ENCODE data around the gene TEX53. TPM values are rescaled to one million over a fixed set of nuclear protein-coding genes. Genes with fewer than 3 reads are reported as not detected.

The TEX53 gene
- total and polyA plus RNA-seq, 12 donors: not detected

DNA sequence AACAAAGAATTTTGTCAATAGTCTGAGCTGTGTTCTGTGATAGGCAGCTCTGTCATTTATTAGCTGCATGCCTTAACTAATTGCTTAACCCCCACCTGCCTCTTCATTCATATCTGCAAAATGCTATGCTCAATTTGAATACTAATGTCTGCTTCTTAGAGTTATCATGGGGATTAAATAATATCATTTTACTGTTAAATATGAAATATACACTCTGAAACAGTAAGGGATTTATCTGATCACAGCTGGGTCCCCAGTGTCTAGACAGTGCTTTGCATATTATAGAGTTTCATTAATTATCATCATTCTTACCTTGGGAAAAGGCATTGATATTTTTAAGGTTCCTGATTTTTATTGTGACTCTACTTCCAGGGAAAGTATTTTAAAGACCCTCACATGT, 12.4 kb upstream of the TEX53 start:
- Histone ChIP-seq H3K27ac (no peak overlapping the region), H3K4me1 (no peaks in the 10 kb centered on the region), H3K4me3 (no peak overlapping the region), H3K27me3 (peaks cover 0 to 15% (median 5%) of the 10 kb centered on the region in 7 donors), H3K36me3 (no peaks in the 10 kb centered on the region), H3K9me3 (peaks cover 0 to 5% (median 0%) of the 10 kb centered on the region in 11 donors)
- TF ChIP-seq, protein P1, sequence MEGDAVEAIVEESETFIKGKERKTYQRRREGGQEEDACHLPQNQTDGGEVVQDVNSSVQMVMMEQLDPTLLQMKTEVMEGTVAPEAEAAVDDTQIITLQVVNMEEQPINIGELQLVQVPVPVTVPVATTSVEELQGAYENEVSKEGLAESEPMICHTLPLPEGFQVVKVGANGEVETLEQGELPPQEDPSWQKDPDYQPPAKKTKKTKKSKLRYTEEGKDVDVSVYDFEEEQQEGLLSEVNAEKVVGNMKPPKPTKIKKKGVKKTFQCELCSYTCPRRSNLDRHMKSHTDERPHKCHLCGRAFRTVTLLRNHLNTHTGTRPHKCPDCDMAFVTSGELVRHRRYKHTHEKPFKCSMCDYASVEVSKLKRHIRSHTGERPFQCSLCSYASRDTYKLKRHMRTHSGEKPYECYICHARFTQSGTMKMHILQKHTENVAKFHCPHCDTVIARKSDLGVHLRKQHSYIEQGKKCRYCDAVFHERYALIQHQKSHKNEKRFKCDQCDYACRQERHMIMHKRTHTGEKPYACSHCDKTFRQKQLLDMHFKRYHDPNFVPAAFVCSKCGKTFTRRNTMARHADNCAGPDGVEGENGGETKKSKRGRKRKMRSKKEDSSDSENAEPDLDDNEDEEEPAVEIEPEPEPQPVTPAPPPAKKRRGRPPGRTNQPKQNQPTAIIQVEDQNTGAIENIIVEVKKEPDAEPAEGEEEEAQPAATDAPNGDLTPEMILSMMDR (IDR thresholded peaks at IDR 0.05): no peak
- ATAC-seq: no peak
- intact Hi-C loops (cut with DNase I): loop anchor here in 4 of 10 donors (5.0 to 10.0 kb wide), 4 partner anchors 235 to 855 kb away; no protein-coding TSS in a partner anchor
- DNase-seq: no peak

DNA sequence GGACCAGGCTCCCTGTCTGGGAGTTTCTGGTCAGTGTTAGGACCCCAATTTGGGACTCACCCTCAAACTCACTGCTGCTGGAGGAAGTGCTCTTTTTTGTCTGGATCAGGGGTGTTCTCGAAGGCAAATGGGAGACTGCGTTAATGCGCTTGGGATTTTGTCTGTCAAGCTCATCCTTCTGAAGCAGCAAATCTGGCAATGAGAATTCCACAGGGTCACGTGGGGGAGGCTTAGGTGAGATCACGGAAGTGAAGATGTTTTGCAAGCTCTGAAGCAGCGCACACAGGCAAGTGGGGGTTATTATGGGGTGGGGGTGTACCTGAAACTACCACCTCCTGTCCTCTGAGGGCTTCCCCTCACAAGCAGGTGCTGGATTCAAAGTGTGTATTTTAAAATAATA, 10.5 kb upstream of the TEX53 start:
- ATAC-seq: no peak
- DNase-seq: no peak
- Histone ChIP-seq H3K4me1 (no peaks in the 10 kb centered on the region), H3K27ac (no peak overlapping the region), H3K4me3 (no peak overlapping the region), H3K27me3 (peaks cover 0 to 31% (median 14%) of the 10 kb centered on the region in 7 donors), H3K36me3 (no peaks in the 10 kb centered on the region), H3K9me3 (peaks cover 0 to 5% (median 0%) of the 10 kb centered on the region in 11 donors)
- intact Hi-C loops (cut with DNase I): loop anchor here in 2 of 10 donors (5.0 to 10.0 kb wide), 2 partner anchors 347 to 854 kb away; no protein-coding TSS in a partner anchor
- TF ChIP-seq, protein P1 (IDR thresholded peaks at IDR 0.05): no peak
- 57 to 58% methylated on average over 6 of the region's 6 CpGs for WGBS, 2 donors

DNA sequence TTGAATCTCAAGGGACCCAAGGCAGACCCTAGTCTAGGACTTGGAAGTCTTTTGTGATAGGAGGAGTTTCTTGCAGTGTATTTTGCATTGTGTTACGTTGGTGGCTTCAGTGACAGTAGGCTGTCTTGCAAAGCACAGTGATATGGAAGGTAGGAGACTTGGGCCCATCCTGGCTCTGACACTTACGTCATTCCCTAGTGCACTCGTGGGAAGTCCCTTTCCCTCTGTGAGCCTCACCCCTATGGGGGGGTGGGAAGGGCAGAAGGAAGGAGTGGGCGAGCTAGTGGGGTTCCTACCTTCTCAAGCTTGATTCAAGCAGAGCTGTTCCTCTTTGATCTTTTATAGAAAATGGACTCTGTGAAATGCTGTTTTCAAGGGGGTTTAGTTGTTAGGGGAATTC, 9.2 kb upstream of the TEX53 start:
- TF ChIP-seq, protein P1 (IDR thresholded peaks at IDR 0.05): no peak
- Histone ChIP-seq H3K9me3 (peaks cover 0 to 5% (median 0%) of the 10 kb centered on the region in 11 donors), H3K36me3 (no peaks in the 10 kb centered on the region), H3K4me1 (no peaks in the 10 kb centered on the region), H3K27ac (no peak overlapping the region), H3K27me3 (peaks cover 0 to 44% (median 23%) of the 10 kb centered on the region in 7 donors), H3K4me3 (no peak overlapping the region)
- DNase-seq: no peak
- 41 to 48% methylated on average over 4 of the region's 4 CpGs for WGBS, 2 donors
- no peak for ATAC-seq
- intact Hi-C loops (cut with DNase I): loop anchor here in 2 of 10 donors (5.0 to 10.0 kb wide), 2 partner anchors 348 to 855 kb away; no protein-coding TSS in a partner anchor

DNA sequence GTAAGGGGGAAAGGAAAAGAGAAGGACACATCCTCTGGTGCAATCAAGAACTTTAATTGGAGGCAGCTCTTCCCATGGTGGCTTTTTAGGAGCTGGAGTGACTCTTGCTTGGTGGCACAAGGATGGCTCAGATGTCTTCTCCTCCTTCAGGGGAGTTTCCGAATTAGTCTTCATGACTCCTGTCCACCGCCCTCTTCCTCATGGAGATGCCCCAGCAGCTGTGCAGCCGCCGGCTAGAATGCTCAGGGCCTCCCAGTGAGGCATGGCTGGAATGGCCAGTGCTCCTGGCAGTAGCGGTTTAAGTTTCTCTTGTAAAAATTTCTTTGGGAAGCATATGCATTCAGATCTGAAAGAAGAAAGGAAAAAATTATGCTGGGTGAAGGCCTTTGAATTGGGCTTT, 8.8 kb upstream of the TEX53 start:
- no peak for DNase-seq
- ATAC-seq: no peak
- intact Hi-C loops (cut with DNase I): loop anchor here in 2 of 10 donors (5.0 to 10.0 kb wide), 2 partner anchors 348 to 856 kb away; no protein-coding TSS in a partner anchor
- Histone ChIP-seq H3K4me1 (no peaks in the 10 kb centered on the region), H3K36me3 (no peaks in the 10 kb centered on the region), H3K27ac (no peak overlapping the region), H3K4me3 (no peak overlapping the region), H3K27me3 (peaks cover 0 to 49% (median 25%) of the 10 kb centered on the region in 7 donors), H3K9me3 (peaks cover 0 to 5% (median 0%) of the 10 kb centered on the region in 11 donors)
- TF ChIP-seq, protein P1 (IDR thresholded peaks at IDR 0.05): no peak
- WGBS, 2 donors: 90 to 97% methylated on average over 5 of the region's 5 CpGs
